Calu3 (cell line): ENCODE measurements around the gene PPM1L. TPM values are rescaled to one million over a fixed set of nuclear protein-coding genes. Genes with fewer than 3 reads are reported as not detected.

ENCODE experiments used
- BruUV-seq: library from RNA; stranded (reverse); fragments of 400-500 nt; replicated peaks from 2 replicates; lab custom pipeline; 2021; lab: Mats Ljungman, UMichigan
- CTCF ChIA-PET: fragments of 300-600 bp; sonication (Branson Sonifier 250); formaldehyde crosslinking; loops from one replicate; lab custom pipeline; 2022; ENCODE audit warnings: antibody characterized with exemption; lab: Charles Lee
- DNase-seq: peaks from one replicate; pipeline ENCODE4 v3.0.0; 2022
- H3K27ac Mint-ChIP-seq: one replicate; pipeline ENCODE4 v1.8.0; 2022; ENCODE audit warnings: mixed read lengths; ENCODE audit not compliant: unreplicated experiment
- H3K27me3 Mint-ChIP-seq: one replicate; pipeline ENCODE4 v1.8.0; 2022; ENCODE audit warnings: mixed read lengths; ENCODE audit not compliant: unreplicated experiment
- H3K36me3 Mint-ChIP-seq: one replicate; pipeline ENCODE4 v1.8.0; 2022; ENCODE audit warnings: mild to moderate bottlenecking, moderate library complexity, mixed read lengths; ENCODE audit not compliant: insufficient read depth, unreplicated experiment
- H3K4me1 Mint-ChIP-seq: one replicate; pipeline ENCODE4 v1.8.0; 2022; ENCODE audit warnings: mild to moderate bottlenecking, low read depth, mixed read lengths; ENCODE audit not compliant: unreplicated experiment
- H3K4me3 Mint-ChIP-seq: one replicate; pipeline ENCODE4 v1.8.0; 2022; ENCODE audit warnings: mild to moderate bottlenecking, low read depth, moderate library complexity, mixed read lengths; ENCODE audit not compliant: unreplicated experiment
- H3K9me3 Mint-ChIP-seq: one replicate; pipeline ENCODE4 v1.8.0; 2022; ENCODE audit warnings: low read depth, mixed read lengths; ENCODE audit not compliant: unreplicated experiment
- intact Hi-C: fragments of 100-400 bp; cut with micrococcal nuclease; formaldehyde crosslinking; loops from one replicate; pipeline ENCODE4 v1.10.0; 2022; ENCODE audit not compliant: unreplicated experiment
- total RNA-seq: library from RNA; stranded (reverse); gene quantifications from 2 replicates; pipeline ENCODE4 v1.2.3, GENCODE V29; 2022
- TF ChIP-seq, protein P1 (sequence below): fragments of 200-600 bp; IDR thresholded peaks from one replicate; pipeline ENCODE4 v1.8.0; 2022; ENCODE audit warnings: antibody characterized with exemption; ENCODE audit not compliant: unreplicated experiment

The PPM1L gene
- total RNA-seq, 1 experiment from 2014 or later: 18.4 TPM

DNA sequence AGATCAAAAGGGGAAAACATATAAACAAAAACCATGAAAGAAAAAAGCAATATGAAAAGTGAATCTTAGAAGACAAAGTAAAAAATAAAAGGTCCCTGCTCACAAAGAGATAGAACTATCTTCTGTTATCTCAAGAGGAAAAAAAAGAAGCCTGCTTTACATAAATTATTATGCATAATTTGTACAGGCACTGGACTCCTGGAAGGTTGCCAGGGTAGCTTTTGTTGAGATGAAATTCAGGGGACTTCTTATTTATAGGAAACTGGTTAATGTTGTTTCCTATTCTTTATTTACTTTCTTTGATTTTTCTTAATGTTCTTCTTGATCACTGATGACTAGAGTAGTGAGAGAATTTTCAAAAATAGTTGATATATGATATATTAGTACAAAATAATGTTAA lies 66.9 kb downstream of the PPM1L start:
- no peaks in the 10 kb centered on the region for H3K36me3 Mint-ChIP-seq
- H3K27me3 Mint-ChIP-seq: no peaks in the 10 kb centered on the region
- no peak overlapping the region for H3K27ac Mint-ChIP-seq
- no TSS peak for BruUV-seq
- CTCF ChIA-PET: interaction anchor here (0.6 kb wide), 1 partner anchor 32 kb away, joined by 13 read pairs; no protein-coding TSS in a partner anchor
- no peaks in the 10 kb centered on the region for H3K9me3 Mint-ChIP-seq
- intact Hi-C loops: no loop called here
- H3K4me3 Mint-ChIP-seq: no peak overlapping the region
- peaks cover 8% of the 10 kb centered on the region for H3K4me1 Mint-ChIP-seq
- TF ChIP-seq, protein P1, sequence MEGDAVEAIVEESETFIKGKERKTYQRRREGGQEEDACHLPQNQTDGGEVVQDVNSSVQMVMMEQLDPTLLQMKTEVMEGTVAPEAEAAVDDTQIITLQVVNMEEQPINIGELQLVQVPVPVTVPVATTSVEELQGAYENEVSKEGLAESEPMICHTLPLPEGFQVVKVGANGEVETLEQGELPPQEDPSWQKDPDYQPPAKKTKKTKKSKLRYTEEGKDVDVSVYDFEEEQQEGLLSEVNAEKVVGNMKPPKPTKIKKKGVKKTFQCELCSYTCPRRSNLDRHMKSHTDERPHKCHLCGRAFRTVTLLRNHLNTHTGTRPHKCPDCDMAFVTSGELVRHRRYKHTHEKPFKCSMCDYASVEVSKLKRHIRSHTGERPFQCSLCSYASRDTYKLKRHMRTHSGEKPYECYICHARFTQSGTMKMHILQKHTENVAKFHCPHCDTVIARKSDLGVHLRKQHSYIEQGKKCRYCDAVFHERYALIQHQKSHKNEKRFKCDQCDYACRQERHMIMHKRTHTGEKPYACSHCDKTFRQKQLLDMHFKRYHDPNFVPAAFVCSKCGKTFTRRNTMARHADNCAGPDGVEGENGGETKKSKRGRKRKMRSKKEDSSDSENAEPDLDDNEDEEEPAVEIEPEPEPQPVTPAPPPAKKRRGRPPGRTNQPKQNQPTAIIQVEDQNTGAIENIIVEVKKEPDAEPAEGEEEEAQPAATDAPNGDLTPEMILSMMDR: no peak
- no peak for DNase-seq

DNA sequence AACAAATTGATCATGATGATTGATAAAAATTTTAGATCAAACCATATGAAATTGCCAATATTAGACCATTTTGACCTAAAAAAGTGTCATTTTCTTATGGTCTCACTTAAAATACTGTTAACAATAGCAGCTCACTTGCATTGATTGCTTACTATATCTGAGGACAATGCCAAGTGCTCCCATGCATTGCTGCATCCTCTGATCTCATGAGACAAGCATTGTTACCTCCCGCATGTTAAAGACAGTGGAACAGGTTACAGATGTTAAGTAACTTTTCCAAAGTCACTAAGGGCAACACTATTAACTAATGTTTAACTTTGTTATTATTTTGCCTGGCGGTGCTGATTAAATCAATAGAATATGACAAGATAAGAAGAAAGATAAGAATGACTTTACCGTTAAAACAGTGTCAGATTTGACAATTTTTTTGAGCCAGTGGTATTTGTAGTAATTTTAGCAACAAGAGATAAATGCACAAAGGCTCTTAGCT lies 69.3 kb downstream of the PPM1L start:
- H3K4me1 Mint-ChIP-seq: peaks cover 8% of the 10 kb centered on the region
- no peak for DNase-seq
- CTCF ChIA-PET: interaction anchor here (0.5 kb wide), 1 partner anchor 16 kb away, joined by 3 read pairs; no protein-coding TSS in a partner anchor
- intact Hi-C loops: no loop called here
- BruUV-seq: no TSS peak
- TF ChIP-seq, protein P1: no peak
- H3K4me3 Mint-ChIP-seq: no peak overlapping the region
- H3K27me3 Mint-ChIP-seq: no peaks in the 10 kb centered on the region
- no peaks in the 10 kb centered on the region for H3K36me3 Mint-ChIP-seq
- H3K27ac Mint-ChIP-seq: no peak overlapping the region
- H3K9me3 Mint-ChIP-seq: no peaks in the 10 kb centered on the region

DNA sequence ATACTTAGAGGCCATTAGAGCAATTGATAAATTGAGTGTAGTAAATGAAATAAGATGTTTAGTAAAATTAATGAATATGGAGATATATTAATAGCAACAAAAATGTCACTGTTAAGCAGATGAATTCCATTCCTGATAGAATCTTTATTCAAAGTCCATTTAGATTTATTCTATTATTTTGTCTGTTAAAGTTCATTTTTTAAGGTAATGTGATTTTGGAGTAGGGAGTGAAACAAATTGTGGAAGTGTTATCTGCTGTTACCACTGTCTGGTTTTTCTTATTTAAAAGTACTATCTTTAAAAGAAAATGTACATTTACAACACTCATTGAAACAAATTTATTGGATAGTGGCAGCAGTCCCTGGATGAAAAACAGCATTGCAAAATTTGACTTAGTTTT lies 70.4 kb downstream of the PPM1L start:
- no TSS peak for BruUV-seq
- no peaks in the 10 kb centered on the region for H3K27me3 Mint-ChIP-seq
- TF ChIP-seq, protein P1: no peak
- CTCF ChIA-PET: no interaction called here
- no peaks in the 10 kb centered on the region for H3K36me3 Mint-ChIP-seq
- no peaks in the 10 kb centered on the region for H3K9me3 Mint-ChIP-seq
- H3K27ac Mint-ChIP-seq: no peak overlapping the region
- intact Hi-C loops: no loop called here
- no peak for DNase-seq
- H3K4me1 Mint-ChIP-seq: peaks cover 8% of the 10 kb centered on the region
- H3K4me3 Mint-ChIP-seq: no peak overlapping the region

DNA sequence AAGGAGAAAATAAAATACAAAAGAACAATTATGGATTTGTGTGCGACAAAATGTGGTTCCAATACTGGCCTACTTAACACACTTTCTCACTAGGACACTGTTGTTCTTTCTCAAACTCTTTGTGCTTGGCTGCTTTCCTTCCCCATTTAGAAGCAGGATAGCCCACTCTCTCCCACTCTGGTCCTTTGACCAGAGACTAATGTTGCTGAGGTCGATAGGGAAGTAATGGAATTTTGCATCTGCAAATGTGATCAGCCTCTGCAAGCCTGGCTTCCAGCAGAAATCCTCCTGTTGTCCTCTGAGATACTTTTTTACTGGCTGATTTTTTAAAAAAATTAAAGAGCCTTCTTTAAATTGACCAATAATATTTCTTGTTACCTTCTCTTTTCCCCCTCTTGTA lies 71.0 kb downstream of the PPM1L start:
- peaks cover 8% of the 10 kb centered on the region for H3K4me1 Mint-ChIP-seq
- intact Hi-C loops: no loop called here
- TF ChIP-seq, protein P1: no peak
- BruUV-seq: no TSS peak
- no peaks in the 10 kb centered on the region for H3K36me3 Mint-ChIP-seq
- no peaks in the 10 kb centered on the region for H3K27me3 Mint-ChIP-seq
- CTCF ChIA-PET: no interaction called here
- DNase-seq: no peak
- H3K27ac Mint-ChIP-seq: no peak overlapping the region
- no peaks in the 10 kb centered on the region for H3K9me3 Mint-ChIP-seq
- no peak overlapping the region for H3K4me3 Mint-ChIP-seq
